SW 1271 (cell line): Measurements from ENCODE around the gene TAOK2.
"Not testable (repeated sequence)": the region's sequence is repeated elsewhere in the genome, so short reads cannot be mapped to it uniquely, and the experiment has no call there.

Source experiments
- DNase-seq, 2 experiments: peaks; one replicate each; lab custom pipeline; 2025; lab: John Stamatoyannopoulos, UW

TAOK2 gene

DNA sequence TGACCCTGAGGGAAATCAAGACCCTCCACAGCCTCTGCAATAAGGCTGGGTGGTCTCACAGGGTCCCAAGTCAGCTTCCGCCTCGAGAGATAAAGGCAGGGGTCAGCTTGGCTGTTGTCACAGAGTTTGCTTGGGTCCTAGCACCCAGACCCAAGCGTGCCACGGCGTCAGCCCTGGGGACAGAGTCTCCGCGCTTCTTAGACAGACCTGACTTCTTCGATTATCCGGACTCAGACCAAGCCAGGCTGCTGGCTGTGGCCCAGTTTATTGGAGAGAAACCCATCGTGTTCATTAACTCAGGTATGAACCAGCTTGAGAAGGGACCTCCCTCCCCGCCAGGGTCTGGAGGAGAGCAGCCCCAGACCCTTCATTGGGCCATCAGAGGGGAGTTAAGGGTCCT, 49.9 kb downstream of the TAOK2 start:
- no peak for DNase-seq

- no peak for DNase-seq
Measured at GRCh38 chr16:30024451-30024850, 50.8 kb downstream of the TAOK2 start.

- no peak for DNase-seq
Measured at GRCh38 chr16:30025156-30025555, 51.5 kb downstream of the TAOK2 start.

- no peak for DNase-seq
Measured at GRCh38 chr16:30025574-30025973, 51.9 kb downstream of the TAOK2 start.

DNA sequence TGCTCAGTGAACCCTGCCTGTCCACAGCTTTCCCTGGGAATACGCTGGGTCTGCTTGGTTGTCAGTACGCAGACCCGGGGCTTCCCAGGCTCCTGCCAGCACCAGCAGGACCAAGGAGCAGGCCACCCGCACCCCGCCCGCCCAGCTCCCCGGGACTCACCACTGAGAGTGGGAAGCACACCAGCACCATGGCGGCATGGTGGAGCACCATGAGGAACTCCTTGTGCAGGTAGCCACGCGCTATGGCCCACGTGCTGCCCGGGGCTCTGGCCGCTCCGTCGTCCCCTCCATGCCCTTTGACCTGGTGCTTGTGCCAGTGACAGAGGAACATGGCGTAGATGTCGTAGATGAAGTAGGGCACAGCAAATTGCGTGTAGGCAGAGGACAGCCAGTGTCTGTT, 52.8 kb downstream of the TAOK2 start:
- DNase-seq: no peak

- no peak for DNase-seq
Measured at GRCh38 chr16:30027588-30028437, 54.1 kb downstream of the TAOK2 start.

DNA sequence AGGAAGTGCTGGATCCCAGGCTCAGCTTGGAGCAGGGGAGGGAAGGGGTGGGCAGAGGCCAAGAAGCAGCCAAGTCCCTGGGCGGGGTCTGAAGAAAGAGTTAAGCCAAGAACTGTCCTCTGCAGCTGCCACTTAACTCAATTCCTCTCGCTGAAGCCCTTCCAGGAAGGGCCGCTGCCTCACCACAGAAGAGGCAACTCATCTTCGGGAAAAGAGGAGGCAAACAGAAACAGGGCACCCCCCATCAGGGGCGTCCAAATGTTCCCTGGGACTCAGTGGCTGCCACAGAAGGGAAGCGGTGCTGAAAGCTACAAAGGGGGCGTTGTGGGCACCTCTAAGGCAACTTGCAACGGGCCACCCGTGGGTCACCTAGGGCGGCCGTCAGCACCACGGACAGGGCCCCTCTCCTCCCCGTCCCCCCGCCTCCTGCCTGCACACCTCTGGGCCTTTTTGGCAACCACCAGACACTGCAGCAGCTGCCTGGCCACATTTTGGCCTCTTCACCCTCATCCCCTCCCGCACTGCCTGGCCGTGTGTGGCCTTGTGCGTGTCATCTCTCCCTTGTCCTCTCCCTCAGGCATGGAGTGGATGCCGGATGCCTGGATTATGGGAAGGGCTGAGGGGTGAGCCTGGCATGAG, 54.9 kb downstream of the TAOK2 start:
- no peak for DNase-seq

DNA sequence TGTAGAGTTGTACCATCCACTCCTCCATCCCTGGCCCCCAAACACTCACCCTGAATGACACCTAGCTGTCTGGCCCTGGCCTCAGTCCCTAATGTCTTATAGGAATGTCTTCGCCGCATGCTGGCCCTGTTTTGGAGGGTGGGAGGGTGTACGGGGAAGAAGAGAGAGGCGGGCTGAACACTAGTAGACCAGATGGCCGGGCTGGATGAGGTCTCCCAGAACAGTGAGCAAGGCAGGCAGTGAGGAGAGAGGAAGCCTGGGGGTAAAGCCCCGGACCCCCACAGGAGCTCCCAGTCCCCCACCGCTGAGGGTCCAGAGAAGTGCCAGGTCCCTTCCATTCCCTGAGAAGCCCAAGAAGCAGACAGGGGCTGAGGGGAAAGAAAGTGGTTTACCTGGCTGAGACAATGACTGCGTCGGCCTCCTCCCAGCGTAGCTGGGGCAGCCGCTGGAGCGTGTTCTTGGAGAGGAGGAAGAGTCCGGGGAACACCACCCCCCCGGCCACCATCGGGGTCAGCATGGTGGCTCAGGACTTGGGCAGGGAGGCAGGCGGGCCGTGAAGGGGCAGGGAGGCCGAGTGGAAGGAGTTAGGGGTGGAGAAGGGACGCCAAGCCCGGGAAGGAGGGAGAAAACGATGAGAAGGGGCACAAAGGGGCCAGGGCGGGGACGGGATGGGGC, 56.5 kb downstream of the TAOK2 start:
- no peak for DNase-seq

DNA sequence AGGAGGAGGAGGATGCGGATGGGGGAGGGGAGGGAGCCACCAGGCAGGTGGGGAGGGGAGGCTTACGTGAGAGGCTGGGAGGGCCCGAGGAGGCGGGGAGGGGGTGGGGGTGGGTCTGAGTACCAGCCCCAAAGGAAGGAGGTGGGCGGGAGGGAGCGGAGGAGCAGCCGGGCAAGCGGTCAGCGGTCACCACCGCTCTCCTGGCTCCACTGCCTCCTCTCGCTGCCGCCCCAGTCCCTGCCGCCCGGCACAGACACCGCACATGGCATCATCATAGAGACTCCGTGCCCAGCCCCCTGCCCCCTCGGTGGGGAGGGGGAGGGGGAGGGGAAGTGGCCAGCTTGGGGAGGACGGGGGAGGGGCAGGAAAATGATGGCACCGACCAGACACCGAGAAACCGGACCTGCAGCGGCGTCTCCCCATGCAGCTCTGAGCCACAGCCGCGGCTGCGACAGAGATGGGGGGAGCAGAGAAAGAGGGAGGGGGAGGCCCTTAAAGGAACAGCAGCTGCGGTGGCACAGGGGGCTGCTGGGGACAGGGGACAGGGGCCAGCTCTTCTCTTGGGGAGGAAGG, 57.3 kb downstream of the TAOK2 start, which contains the start of gene TLCD3B:
TLCD3B (minus strand) TSS at position 431 of the 573 bp plus-strand sequence. CDS start 744 bp downstream, outside the sequence.
- DNase-seq: no peak

- DNase-seq: no peak
Measured at GRCh38 chr16:30031477-30031918, 57.8 kb downstream of the TAOK2 start.

DNA sequence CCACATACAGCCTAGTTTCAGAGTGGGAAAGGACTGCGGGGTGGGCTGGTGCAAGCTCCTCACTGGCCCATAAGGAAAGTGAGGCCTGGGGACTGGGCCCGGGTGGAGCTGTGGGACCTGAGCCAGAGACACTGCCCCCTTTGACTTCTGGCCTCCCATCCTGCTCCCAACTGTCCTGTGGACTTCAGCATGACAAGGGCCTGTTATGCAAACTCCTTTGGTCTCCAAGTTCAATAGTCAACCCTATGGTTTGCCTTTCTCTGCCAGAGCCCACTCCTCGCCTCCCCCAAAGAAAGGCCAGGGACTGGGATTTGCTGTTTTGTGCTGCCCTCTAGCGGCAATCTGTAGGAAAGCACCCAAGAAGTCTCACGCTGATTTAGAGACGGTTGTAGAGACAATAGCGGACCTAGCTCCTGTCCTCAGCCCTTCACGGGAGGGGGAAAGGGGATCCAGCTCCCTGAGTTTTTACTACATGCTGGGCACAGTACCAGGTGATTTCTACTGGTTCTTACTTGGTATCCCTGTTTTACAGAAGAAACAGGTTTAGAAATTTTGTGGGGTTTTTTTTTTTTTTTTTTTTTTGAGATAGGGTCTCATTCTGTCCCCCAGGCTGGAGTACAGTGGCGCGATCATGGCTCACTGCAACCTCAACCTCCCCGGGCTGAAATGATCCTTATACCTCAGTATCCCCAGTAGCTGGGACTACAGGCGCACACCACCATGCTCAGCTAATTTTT, 58.6 kb downstream of the TAOK2 start:
- peak; percentile 57 to 69 for DNase-seq

- DNase-seq: no peak
Measured at GRCh38 chr16:30033270-30033669, 59.6 kb downstream of the TAOK2 start.

- DNase-seq: no peak
Measured at GRCh38 chr16:30040221-30040620, 66.6 kb downstream of the TAOK2 start.

DNA sequence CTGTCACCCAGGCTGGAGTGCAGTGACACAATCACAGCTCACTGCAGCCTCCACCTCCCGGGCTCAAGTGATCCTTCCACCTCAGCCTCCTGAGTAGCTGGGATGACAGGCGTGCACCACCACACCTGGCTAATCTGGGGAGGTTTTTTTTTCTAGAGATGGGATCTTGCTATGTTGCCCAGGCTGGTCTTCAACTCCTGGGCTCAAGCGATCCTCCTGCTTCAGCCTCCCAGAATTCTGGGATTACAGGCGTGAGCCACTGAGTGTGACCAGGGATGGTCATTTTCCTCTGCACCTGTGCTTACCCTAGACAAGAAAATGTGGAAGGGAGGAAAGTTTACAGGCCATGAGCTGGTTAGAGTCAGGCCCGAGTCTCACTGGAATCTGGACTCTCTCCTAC, 67.0 kb downstream of the TAOK2 start:
- DNase-seq: not testable (repeated sequence)

- peak in 1 of 2 experiments; percentile 37 for DNase-seq
Measured at GRCh38 chr16:30041841-30042240, 68.2 kb downstream of the TAOK2 start.
